Ramos (cell line): ENCODE measurements around the gene OR9A2.

Experiments
- in situ Hi-C: fragments of 300-500 bp; cut with MboI; formaldehyde crosslinking; loops from one replicate; pipeline ENCODE4 v1.14.3; 2022; ENCODE audit warnings: low sequenced_read_pairs; ENCODE audit not compliant: unreplicated experiment

The OR9A2 gene

DNA sequence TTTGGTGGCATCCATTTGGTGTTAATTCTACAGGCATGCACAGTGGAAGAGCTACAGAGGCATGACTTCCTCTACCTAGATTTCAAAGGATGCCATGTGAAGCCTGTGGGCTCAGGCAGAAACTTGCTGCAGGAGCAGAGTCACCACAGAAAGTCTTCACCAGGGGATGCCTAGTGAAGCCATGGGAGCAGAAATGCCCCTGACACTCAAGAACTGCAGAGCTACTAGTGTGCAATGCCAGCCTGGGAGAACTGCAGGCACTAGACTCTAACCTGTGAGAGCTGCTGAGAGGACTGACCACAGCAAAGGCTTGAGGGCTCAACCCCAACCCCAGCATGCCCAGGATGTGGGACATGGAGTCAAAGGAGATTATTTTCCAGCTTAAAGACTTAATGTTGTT lies 3.9 kb downstream of the OR9A2 start:
- in situ Hi-C loops = loop anchor here (25.0 kb wide), 1 partner anchor 386 kb away; no protein-coding TSS in a partner anchor

DNA sequence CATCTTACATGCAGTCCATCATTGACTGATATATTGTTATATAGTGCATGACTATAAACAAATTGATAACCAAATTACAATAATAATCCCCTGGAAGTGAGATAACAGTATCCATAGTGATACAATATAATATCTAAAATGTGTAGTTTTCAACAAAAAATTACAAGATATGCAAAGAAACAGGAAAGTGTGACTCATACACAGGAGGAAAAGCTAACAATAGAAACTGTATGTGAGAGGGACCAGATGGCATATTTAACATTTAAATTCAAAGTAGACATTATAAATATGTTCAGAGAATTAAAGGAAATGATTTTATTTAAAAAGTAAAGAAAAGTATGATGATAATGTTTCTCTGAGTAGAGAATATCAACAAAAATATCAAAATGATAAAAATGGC lies 8.0 kb downstream of the OR9A2 start:
- in situ Hi-C loops = loop anchor here (25.0 kb wide), 1 partner anchor 382 kb away; no protein-coding TSS in a partner anchor

DNA sequence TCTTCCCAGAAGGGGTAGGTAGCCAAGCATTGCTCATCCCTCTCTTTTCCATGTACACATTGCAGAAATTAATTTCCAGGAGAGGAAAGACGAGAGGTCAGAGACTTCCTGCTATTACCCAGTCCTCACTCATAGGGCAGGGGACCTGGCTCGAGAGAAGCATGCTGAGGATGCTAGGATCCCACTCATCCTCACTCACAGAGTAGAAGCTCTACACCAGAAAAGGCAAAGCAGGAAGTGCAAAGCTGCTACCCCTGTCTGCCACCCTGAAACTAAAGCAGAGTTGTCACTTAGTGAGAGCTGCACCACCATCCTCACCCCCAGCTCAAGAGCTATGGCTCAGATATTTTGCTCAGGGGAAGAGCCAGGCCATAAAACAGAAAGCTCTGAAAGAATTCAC lies 9.9 kb downstream of the OR9A2 start:
- in situ Hi-C loops = loop anchor here (25.0 kb wide), 1 partner anchor 380 kb away; no protein-coding TSS in a partner anchor

DNA sequence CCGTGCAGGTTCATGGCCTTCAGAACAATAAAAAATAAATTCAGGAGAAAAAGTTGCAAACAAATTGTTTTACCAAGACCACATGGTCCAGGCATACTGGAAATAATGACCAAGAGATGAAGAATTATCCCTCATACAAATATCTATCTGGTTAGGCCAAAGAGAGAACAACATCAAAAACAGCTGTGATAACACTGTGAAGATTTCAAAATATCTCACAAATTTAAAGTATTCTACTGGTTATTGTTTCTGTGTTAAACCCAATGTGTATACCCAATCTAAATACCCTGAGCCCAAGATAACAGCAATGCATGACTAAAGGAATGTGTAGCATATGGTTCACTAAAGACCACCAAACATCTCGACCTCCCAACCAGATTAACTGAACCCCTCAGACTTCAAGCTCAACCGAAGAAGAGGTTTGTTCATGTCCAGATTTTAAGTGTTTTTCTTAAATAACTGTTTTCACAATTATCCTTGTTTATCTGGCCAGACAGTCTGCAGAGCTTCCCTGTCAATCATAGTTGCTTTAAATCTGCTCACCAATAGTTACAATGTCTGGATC lies 10.9 kb downstream of the OR9A2 start:
- in situ Hi-C loops = loop anchor here (25.0 kb wide), 1 partner anchor 379 kb away; no protein-coding TSS in a partner anchor

DNA sequence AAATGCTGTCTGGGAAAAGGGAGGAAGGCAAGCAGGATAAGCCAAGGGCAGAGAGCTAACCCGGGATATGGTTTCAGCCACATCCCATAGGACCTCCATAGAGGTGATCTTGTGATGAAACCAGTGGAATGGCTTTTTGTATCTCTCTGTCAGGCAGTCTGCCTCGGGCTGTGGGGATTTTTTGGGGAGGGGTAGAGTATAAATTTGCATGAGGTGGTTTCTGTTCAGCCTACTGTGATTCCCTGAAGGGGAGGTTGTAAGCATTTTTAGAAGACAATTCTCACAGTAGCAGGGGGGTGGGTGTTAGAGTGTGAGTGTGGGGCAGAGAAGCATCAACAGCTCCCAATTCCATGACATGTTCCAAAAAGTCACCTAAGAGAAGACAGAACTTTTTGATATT lies 11.8 kb downstream of the OR9A2 start:
- in situ Hi-C loops = loop anchor here (25.0 kb wide), 1 partner anchor 378 kb away; no protein-coding TSS in a partner anchor

DNA sequence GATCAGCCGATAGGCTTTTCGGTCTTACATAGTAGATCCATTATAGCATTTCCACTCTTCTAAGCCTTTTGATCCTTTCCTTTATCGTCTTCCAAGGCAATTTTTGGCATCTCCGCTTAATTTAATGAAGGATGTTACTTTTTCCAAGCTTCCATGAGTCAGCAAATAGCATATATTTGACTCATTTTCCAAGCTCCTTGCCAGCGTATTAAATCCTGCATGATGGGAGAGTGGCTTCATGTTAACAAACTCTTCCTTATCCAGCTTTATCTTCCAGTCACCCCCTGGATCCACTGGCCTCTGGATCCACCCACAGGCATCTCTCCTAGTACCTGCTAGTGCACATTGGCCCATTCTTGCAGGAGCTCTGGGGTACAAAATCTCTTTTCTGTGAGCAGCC lies 13.0 kb downstream of the OR9A2 start:
- in situ Hi-C loops = loop anchor here (25.0 kb wide), 1 partner anchor 377 kb away; no protein-coding TSS in a partner anchor

DNA sequence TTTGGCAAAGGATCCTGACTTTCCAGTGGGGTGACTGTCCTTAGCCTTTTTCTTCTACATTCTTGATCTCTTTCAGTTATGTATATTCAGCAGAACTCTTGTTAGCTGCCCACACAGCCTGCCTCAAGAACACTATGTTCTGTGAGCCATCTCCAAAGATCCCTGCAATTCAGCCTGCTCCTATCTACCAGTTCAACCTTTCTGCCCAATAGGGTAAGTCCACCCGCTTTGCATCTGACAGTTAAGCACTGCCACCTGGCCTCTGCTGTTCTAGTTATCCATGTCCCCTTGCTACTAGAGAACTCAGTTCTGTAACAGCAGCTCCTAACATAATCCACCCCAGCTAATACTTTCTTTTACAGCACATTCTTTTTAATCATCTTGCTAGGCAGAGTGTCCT lies 13.5 kb downstream of the OR9A2 start:
- in situ Hi-C loops = loop anchor here (25.0 kb wide), 1 partner anchor 376 kb away; no protein-coding TSS in a partner anchor

DNA sequence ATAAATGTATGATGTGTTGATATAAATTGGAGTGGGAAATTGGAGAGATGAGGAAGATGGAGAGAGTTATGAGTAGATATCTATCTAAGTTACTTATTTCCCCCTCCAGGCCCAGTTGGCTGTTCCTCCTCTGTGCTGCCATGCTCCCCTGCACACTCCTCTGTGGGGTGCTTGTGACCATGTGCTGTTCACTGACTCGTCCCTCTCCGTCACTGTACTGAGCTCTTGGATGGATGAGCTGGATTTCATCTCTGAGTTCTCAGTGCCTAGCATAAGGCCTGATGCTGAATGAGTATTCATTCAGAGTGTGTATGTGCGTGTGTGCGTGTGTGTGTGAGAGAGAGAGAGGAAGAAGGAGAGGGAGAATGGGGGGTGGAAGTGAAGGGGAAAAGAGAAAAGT lies 14.5 kb downstream of the OR9A2 start:
- in situ Hi-C loops = loop anchor here (25.0 kb wide), 1 partner anchor 375 kb away; no protein-coding TSS in a partner anchor

DNA sequence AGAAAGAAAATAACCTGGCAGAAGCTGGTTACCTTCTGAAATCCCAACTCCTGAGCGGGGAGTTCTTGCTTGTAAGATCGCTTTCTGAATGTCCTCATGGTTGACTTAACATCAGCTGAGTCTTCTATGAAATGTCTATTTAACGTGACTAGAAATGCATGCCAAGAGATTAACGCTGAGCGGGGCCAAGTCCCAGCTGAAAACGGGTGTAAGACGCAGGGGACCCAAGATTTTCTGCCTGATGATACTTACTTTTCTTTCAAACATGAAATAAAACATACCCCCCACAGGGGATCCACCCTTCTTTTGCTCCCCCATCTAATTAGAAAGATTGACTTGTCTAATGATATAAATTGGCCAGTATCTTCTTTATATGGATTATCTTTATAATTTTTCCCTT lies 14.9 kb downstream of the OR9A2 start:
- in situ Hi-C loops = loop anchor here (25.0 kb wide), 1 partner anchor 375 kb away; no protein-coding TSS in a partner anchor

DNA sequence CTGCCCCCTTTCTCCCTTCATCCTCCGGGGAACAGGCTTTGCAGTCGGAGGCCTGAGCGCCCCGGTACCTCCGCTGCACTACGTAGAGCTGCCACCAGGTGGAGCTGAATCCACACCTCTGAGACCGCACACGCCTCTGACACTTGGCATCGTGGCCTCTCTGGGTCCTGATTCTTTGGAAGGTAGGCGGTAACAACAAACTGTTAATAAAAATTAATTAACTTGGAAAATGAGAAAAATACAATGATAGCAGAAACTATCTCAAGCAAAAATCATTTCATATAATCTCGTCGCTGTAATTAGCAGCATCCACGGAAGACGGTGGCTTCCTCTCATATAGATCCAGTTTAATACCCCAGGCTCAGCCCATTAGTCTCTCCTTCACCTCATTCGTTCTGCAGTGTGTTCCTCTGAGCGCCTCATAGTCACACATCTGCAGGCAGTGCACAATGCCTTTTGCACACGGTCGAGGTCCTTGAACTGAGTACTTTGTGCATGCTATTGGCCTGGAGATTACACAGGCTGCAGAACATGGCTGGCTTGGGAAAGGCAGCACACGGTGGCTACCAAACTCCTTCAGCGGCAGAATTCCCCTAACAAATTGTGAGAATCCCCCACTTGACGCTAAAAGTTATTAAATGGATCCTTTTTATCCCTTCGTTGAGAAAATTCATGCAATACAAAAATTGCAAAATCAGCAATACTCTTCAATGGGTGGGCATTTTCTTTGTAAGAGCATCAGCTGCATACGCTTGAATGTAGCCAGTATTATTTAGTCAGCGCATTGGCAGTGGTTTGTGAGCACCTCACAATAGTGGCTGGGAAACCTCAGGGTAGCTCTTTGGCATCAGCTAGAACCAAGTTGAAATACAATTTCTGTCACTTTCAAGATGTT lies 18.7 kb downstream of the OR9A2 start:
- in situ Hi-C loops = loop anchor here (5.0 to 25.0 kb wide), 2 partner anchors 204 to 371 kb away; no protein-coding TSS in a partner anchor

DNA sequence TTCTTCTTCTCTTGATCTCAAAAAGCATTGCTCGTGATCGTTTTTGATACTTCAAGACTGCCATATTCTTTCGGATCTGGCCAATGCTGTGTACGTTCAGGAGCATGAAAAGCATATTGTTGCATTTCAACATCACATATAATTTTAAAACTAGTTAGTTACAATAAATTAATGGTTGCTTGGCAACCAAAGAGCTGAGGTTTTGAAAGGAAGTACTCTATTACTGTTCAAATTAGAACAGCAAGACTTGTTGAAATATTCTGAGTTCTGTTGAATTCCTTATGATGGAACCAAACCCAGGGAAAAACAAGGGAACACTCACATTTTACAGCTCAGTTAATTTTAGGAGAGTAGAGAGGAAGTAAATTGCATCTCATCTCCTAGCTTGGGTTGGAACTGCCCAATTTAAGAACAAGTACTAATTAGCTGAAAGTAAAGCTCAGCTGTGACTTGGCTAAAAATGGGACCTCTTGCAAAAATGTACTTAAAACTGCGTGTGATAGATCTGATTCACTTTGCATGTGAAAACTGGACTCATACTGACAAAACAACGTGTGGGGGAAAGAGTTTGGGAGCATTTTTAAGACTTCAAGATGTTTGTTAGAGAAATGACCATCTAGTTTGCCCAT lies 21.2 kb downstream of the OR9A2 start:
- in situ Hi-C loops = loop anchor here (5.0 to 25.0 kb wide), 2 partner anchors 207 to 368 kb away; no protein-coding TSS in a partner anchor

DNA sequence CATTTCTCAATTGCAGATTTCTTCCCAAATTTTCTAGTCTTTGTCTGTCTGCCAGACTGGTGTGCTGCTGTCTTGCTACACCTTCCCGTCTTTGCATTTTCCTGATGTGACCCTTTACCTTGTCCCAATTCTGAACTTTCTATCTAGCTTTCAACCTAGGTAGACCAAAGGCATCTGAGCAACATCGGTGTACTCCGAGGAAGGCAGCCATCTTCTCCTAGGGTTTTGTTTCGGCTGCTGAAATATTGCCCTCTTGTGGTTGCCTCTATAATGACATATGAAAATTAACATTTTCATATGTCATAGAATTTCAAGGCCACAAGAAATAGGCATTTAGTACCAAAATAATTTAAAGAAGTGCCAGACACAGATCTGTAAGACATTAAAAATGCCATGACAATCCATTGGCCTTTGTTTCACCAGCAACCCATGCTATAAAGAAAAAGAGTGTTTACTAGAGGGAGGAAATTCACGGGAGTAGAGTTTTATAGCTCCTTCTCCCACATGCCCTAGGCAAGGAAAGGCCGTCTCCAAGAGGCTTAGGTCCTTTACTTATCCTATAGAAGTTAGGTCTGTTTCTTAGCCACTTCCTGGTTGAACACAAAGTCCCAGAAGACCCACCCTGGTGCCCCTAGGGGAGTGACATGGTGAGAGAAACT lies 23.4 kb downstream of the OR9A2 start:
- in situ Hi-C loops = loop anchor here (25.0 kb wide), 1 partner anchor 366 kb away; no protein-coding TSS in a partner anchor

DNA sequence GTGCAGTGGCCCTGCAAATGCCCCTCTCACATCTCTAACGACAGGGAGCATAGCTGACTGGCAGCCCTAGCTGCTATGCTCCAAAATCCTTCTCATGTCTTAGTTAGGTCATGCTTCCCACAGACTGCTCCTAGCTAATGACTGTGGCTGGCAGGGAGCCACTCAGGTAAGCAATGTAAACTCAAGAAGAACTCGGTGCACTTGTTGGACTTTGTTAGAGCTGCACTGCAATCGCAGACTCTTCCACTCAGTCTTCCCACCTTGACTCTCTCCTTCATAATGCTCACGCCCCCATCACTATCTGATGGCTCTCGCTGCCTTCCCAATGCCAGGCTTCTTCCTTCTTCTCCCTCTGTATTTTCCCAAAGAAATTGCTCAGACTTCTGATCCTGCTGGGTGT lies 24.0 kb downstream of the OR9A2 start:
- in situ Hi-C loops = loop anchor here (25.0 kb wide), 1 partner anchor 366 kb away; no protein-coding TSS in a partner anchor

DNA sequence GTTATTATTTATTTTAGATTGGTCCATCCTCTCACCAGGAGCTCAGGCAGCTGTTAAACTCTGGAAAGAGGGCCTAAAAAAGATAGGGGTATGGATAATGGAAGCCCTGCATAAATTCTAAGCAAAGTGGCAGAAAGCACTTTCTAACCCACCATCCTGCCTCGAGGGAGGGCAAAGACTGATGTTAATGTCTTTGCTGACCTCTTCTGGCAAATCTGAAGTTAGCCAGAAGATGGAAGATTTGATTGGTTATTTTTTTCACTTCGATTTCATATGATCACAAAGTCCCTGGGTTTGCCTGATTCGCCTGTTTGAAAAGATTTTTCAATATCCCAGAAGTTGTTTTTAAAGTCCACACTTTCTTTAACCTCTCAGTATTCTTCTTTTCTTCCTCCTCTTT lies 24.8 kb downstream of the OR9A2 start:
- in situ Hi-C loops = loop anchor here (25.0 kb wide), 1 partner anchor 365 kb away; no protein-coding TSS in a partner anchor

DNA sequence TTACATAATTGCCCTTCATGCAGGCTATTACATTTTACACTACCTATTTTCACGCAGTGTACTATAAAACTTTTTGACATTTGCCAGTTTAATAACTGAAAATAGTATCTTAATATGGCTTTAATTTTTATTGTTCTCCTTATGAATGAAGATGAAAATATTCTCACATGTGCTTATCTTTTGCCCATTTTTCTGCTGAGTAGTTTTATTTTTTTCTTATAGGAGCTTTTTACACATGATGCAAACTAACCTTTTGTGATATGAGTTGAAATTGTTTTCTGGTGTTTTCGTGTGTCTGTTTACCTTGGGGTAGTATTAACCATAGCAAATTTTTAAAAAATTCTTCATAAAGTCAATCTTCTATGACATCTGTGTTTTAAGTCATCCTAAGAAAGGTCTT lies 26.3 kb downstream of the OR9A2 start:
- in situ Hi-C loops = loop anchor here (25.0 kb wide), 1 partner anchor 363 kb away; no protein-coding TSS in a partner anchor

DNA sequence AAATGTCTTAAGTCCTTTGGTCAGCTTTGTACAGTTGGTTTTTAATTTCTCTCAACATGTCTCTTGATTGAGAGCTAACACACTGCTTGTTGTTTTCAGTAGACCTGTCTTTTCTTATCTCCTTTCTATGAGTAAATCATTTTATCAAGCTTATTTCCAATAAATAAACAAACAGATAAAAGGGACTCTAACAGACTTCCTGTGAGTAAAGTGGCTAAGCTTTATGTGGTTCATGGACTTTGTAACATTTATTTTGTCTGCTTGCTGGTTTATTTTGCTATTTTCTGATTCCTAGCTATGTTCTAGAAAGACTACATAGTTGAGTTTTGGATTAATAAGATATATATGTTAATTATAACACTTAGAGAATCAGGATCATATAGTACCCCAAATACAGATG lies 27.1 kb downstream of the OR9A2 start:
- in situ Hi-C loops = loop anchor here (25.0 kb wide), 1 partner anchor 362 kb away; no protein-coding TSS in a partner anchor

DNA sequence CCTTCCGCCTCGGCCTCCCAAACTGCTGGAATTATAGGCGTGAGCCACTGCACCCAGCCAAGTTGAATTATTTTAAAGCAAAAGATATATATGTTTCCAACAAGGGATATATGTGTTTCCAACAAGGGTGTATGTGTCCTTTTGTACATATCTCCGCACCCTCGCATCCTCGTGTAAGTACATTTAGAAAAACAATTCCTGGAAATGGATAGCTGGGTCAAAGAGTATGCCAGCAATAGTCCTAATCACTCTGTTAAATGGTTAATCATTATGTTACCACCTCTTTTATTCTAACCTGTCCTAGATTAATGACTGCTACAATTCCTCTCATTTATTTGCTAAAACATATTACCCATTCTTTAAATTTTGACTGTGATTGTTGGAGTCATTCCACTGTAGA lies 28.0 kb downstream of the OR9A2 start:
- in situ Hi-C loops = no loop called here

DNA sequence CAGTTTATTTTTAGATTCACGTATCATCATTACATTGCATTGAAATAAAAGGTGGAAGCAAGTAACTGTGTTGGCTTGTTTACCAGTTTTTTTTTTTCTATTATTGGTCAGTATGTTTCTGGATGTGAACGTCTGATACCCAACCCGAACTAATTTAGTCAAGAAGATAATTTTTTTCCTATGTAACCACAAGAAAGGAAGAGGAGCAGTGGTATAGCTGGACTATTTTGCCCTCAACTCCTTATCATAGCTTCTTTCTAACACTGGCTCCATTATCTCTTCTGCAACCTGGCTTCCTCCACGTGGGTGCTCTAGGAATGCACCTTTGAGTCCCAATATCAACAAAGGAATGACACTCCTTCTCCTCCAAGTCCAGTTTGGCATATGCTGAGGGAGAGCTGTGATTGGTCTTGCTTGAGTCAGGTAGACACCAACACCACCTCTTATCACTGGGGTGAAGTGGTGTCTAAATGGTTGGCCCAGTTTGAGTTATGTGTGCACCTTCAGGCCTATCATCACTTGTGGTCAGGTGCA lies 29.4 kb downstream of the OR9A2 start:
- in situ Hi-C loops = no loop called here

DNA sequence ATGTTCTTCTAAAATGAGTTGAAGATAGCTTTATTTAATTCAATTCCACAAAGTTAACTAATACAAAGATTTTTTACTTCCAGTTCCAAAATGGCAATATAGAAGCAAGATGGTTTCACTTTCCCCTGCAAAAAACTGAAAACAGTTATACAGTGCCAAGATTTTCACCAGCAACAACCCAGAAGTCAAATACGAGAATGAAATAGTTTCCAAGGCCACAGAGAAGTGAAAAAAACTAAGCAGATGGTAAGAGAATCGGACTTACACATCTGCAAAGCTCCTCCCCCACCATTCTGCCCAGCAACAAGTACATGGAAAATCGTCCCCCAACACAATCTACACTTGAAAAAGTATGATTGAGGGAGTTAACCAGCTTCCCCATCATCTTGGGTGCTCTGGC lies 34.5 kb downstream of the OR9A2 start:
- in situ Hi-C loops = no loop called here
